SKM-1 treated with dmso at 0.1 percent for 144 hours (cell line): Measurements from ENCODE around the gene BOLL.
"Not testable (repeated sequence)": the region's sequence is repeated elsewhere in the genome, so short reads cannot be mapped to it uniquely, and the experiment has no call there.

Source experiments
- DNase-seq: peaks from one replicate; lab custom pipeline; 2025; ENCODE audit not compliant: unreplicated experiment; lab: John Stamatoyannopoulos, UW

Gene BOLL

GRCh38 chr2:197707316-197708213 lies 77.6 kb downstream of the BOLL start:
- peak; percentile 66 for DNase-seq

DNA sequence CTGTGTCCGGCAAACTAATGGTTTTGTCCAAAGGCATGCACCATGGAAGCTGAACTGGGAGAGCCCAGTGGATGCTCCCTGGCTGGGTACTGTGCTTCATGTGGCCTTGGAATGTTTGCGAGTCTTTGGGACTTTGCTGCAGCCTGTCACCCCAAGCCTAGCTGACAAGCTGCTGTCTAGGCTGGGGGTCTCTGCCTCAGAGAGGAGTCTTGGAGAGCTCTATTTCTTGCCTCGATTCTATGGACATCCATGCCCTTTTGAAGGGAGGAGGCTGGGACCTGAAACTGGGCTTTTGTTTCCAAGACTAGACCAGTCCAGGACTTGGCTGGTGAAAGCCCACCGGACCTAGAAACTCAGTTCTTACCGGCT lies 78.3 kb downstream of the BOLL start:
- DNase-seq: no peak

DNA sequence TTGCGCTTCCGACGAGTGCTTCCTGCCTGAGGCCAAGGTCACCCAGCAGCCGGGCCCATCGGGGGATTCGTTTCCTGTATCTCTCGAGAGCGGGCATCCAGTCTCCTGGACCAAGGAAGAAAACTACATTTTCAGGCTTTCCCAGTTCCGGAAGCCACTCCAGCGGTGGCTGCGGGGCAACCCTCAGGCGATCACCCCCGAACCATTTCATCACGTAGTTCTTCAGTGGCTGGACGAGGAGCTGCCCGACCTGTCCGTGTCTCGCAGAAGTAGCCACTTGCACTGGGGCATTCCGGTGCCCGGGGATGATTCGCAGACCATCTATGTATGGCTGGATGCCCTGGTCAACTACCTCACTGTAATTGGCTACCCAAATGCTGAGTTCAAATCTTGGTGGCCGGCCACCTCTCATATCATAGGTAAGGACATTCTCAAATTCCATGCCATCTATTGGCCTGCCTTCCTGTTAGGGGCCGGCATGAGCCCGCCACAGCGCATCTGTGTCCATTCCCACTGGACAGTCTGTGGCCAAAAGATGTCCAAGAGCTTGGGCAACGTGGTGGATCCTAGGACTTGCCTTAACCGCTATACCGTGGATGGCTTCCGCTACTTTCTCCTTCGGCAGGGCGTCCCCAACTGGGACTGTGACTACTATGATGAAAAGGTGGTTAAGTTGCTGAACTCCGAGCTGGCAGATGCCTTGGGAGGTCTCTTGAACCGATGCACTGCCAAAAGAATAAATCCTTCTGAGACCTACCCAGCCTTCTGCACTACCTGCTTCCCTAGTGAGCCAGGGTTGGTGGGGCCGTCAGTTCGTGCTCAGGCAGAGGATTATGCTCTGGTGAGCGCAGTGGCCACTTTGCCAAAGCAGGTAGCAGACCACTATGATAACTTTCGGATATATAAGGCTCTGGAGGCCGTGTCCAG lies 78.9 kb downstream of the BOLL start:
- no peak for DNase-seq

DNA sequence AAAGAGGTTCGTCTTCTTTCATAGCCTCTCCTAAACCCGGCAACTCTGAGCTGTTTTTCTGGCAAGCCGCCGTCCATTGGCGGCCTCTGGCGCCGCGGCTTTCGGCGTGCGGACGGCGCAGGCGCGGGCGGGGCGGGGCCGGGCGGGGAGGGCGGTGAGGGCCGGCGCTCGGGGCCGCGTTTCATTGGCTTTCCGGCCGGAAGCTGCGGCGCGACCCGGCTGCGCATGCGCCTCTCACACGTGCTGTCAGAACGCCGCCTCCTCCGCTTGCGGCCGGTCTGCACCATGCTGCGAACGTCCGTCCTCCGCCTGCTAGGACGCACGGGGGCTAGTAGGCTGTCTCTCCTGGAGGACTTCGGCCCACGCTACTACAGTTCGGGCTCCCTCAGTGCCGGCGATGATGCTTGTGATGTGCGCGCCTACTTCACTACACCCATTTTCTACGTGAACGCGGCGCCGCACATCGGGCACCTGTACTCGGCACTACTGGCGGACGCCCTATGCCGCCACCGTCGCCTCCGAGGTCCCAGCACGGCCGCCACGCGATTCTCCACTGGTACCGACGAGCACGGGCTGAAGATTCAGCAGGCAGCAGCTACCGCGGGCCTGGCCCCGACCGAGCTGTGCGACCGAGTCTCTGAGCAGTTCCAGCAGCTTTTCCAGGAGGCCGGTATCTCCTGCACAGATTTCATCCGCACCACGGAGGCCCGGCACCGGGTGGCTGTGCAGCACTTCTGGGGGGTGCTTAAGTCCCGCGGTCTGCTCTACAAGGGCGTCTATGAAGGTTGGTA lies 79.8 kb downstream of the BOLL start, which contains the start of gene MARS2:
MARS2 (plus strand) TSS at position 249 of the 791 bp plus-strand sequence; CDS start at position 286, 37 bp downstream.
- peak; percentile 84 for DNase-seq

DNA sequence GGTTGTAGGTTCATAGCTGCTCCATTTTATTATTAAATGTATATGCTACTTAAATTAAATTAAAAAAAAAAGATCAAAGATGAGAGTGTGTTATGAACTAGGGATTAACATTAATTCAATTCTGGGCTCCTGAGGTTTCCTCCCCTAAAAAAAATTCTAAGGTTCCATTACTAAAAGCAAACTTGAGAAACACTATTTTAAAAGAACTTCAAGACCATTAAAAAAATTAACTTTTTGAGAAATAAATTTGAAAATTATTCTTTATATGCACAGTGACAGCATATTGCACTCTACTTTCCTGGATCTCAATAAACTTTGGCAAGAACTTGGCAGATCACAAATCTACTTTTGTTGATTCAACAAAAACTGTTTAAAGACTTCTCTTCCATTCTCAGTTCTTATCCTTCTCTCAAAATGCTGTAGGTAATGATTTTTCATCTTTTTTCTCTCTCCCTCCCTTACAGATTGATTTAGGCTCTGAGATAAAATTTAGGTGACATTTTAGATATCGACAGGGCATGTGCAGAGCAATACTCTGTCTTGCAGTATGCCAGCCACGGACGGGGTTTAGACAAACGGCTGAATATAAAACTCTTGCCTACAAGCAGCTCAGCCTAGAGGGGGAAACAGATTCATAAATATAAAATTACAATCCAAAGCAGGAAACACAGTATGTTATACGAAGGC lies 80.5 kb downstream of the BOLL start:
- DNase-seq: no peak

GRCh38 chr2:197700960-197701359 lies 84.2 kb downstream of the BOLL start:
- DNase-seq: no peak

DNA sequence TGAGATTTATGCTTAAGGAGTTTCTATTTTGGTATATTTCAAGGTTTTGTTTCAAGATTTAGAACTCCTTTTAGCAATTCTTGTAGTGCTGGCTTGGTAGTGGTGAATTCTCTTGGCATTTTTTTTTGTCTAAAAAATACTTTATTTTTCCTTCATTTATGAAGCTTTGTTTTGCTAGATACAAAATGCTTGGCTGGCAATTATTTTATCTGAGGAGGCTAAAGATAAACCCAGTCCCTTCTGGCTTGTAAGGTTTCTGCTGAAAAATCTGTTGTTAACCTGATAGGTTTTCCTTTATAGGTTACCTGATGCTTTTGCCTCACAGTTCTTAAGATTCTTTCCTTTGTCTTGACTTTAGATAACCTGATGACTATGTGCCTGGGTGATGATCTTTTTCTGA lies 85.4 kb downstream of the BOLL start:
- DNase-seq: not testable (repeated sequence)

DNA sequence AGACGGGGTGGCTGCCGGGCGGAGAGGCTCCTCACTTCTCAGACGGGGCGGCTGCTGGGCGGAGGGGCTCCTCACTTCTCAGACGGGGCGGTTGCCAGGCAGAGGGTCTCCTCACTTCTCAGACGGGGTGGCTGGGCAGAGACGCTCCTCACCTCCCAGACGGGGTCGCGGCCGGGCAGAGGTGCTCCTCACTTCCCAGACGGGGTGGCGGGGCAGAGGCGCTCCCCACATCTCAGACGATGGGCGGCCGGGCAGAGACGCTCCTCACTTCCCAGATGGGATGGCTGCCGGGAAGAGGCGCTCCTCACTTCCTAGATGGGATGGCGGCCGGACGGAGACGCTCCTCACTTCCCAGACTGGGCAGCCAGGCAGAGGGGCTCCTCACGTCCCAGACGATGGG lies 88.5 kb downstream of the BOLL start:
- DNase-seq: not testable (repeated sequence)

DNA sequence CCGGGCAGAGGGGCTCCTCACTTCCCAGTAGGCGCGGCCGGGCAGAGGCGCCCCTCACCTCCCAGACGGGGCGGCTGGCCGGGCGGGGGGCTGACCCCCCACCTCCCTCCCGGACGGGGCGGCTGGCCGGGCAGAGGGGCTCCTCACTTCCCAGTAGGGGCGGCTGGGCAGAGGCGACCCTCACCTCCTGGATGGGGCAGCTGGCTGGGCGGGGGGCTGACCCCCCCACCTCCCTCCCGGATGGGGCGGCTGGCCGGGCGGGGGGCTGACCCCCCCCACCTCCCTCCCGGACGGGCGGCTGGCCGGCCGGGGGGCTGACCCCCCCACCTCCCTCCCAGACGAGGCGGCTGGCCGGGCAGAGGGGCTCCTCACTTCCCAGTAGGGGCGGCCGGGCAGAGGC lies 89.1 kb downstream of the BOLL start:
- DNase-seq: not testable (repeated sequence)

GRCh38 chr2:197695206-197695605 lies 89.9 kb downstream of the BOLL start:
- DNase-seq: not testable (repeated sequence)

GRCh38 chr2:197677483-197677882 lies 107.6 kb downstream of the BOLL start:
- DNase-seq: no peak

- no peak for DNase-seq
Observed at GRCh38 chr2:197677056-197677455, 108.1 kb downstream of the BOLL start.
